ENCODE data around the gene ZNF805. TPM values are rescaled to one million over a fixed set of nuclear protein-coding genes. Genes with fewer than 3 reads are reported as not detected.
A peak's percentile ranks its signal among the peaks of the same experiment; 100 is the strongest.

ZNF805 gene
- total and polyA plus RNA-seq, 2 of the 13 experiments (the other 11 are each of a cell fraction or from before 2014, with no cell fraction given): 5.1 to 12.8 TPM

- no peak for TF ChIP-seq GRHL1 (CRISPR knock-in tag; conservative IDR thresholded peaks at IDR 0.05)
- TF ChIP-seq FOXM1 (CRISPR knock-in tag; IDR thresholded peaks at IDR 0.05): no peak
- peak; percentile 64 for TF ChIP-seq ZBTB40 (IDR thresholded peaks at IDR 0.05)
- peak; percentile 50; the same call in 1 of the 2 replicates for TF ChIP-seq ZBTB40 (CRISPR knock-in tag; IDR thresholded peaks at IDR 0.05)
- peak; percentile 65 for TF ChIP-seq ZNF605 (CRISPR knock-in tag; IDR thresholded peaks at IDR 0.05)
- TF ChIP-seq PHF8 (CRISPR knock-in tag; IDR thresholded peaks at IDR 0.05): peak; percentile 91
- no peak for TF ChIP-seq MIXL1 (CRISPR knock-in tag; IDR thresholded peaks at IDR 0.05)
- peak; percentile 53; the same call in 1 of the 2 replicates for TF ChIP-seq ZNF660 (CRISPR knock-in tag; IDR thresholded peaks at IDR 0.05; ENCODE audit: borderline replicate concordance, low read depth)
- 0 out of 2 replicates have a peak, but pooled peaks have one; percentile 64 for TF ChIP-seq ZNF816 (CRISPR knock-in tag; IDR thresholded peaks at IDR 0.05; ENCODE audit: borderline replicate concordance)
- peak; percentile 81; the same call in 1 of the 2 replicates for TF ChIP-seq TARDBP (CRISPR knock-in tag; IDR thresholded peaks at IDR 0.05)
- no peak for TF ChIP-seq ZNF720 (CRISPR knock-in tag; IDR thresholded peaks at IDR 0.05)
Measured at GRCh38 chr19:57240311-57241090, at the start of gene ZNF805 (continued).

All from HepG2 (cell line).